HUES48 (cell line): ENCODE measurements around the gene INPP5A.
"Not testable (repeated sequence)": the region's sequence is repeated elsewhere in the genome, so short reads cannot be mapped to it uniquely, and the experiment has no call there.

ENCODE experiments used
- H3K27ac ChIP-seq: one replicate; pipeline ENCODE4 v1.7.0; 2013; ENCODE audit warnings: low read depth, low read length, inconsistent platforms
- H3K27me3 ChIP-seq: 2 replicates; pipeline ENCODE4 v1.6.1; 2013; ENCODE audit warnings: mild to moderate bottlenecking, low read length; ENCODE audit not compliant: control insufficient read depth, insufficient read depth
- H3K36me3 ChIP-seq: 2 replicates; pipeline ENCODE4 v1.6.1; 2013; ENCODE audit warnings: low read length; ENCODE audit not compliant: control insufficient read depth, insufficient read depth
- H3K4me1 ChIP-seq: 2 replicates; pipeline ENCODE4 v1.6.1; 2013; ENCODE audit warnings: mild to moderate bottlenecking, low read length; ENCODE audit not compliant: control insufficient read depth, insufficient read depth
- H3K4me3 ChIP-seq: 2 replicates; pipeline ENCODE4 v1.5.1; 2013; ENCODE audit warnings: mild to moderate bottlenecking, low read depth, low read length
- H3K9ac ChIP-seq: 2 replicates; pipeline ENCODE4 v1.6.1; 2013; ENCODE audit warnings: mild to moderate bottlenecking, low read depth, low read length, moderate library complexity
- H3K9me3 ChIP-seq: 2 replicates; pipeline ENCODE4 v1.6.1; 2013; ENCODE audit warnings: low read length; ENCODE audit not compliant: control insufficient read depth, insufficient read depth

Gene INPP5A

GRCh38 chr10:132590752-132591121, 53.1 kb downstream of the INPP5A start:
- Histone ChIP-seq H3K9me3 (no peaks in the 10 kb centered on the region), H3K4me3 (no peak overlapping the region), H3K36me3 (no peaks in the 10 kb centered on the region), H3K4me1 (peaks cover 4% of the 10 kb centered on the region), H3K27me3 (no peaks in the 10 kb centered on the region), H3K9ac (no peak overlapping the region), H3K27ac (no peak overlapping the region)

GRCh38 chr10:132591166-132591971, 53.8 kb downstream of the INPP5A start:
- H3K4me3 ChIP-seq = no peak overlapping the region
- H3K27ac ChIP-seq = no peak overlapping the region
- H3K4me1 ChIP-seq = peaks cover 4% of the 10 kb centered on the region
- no peaks in the 10 kb centered on the region for H3K9me3 ChIP-seq
- H3K9ac ChIP-seq = no peak overlapping the region
- H3K27me3 ChIP-seq = no peaks in the 10 kb centered on the region
- H3K36me3 ChIP-seq = no peaks in the 10 kb centered on the region

- Histone ChIP-seq H3K27ac (no peak overlapping the region), H3K9me3 (no peaks in the 10 kb centered on the region), H3K36me3 (no peaks in the 10 kb centered on the region), H3K9ac (no peak overlapping the region), H3K4me1 (peaks cover 4% of the 10 kb centered on the region), H3K27me3 (no peaks in the 10 kb centered on the region), H3K4me3 (no peak overlapping the region)
These were observed 55.3 kb downstream of the INPP5A start for GRCh38 chr10:132592790-132593383.

- no peaks in the 10 kb centered on the region for H3K36me3 ChIP-seq
- no peak overlapping the region for H3K27ac ChIP-seq
- H3K27me3 ChIP-seq = no peaks in the 10 kb centered on the region
- no peak overlapping the region for H3K9ac ChIP-seq
- no peak overlapping the region for H3K4me3 ChIP-seq
- no peaks in the 10 kb centered on the region for H3K9me3 ChIP-seq
- peaks cover 4% of the 10 kb centered on the region for H3K4me1 ChIP-seq
These were observed 55.8 kb downstream of the INPP5A start for GRCh38 chr10:132593389-132593788.

GRCh38 chr10:132593900-132594876, 56.6 kb downstream of the INPP5A start:
- Histone ChIP-seq H3K27me3 (no peaks in the 10 kb centered on the region), H3K4me1 (peaks cover 4% of the 10 kb centered on the region), H3K9ac (no peak overlapping the region), H3K9me3 (no peaks in the 10 kb centered on the region), H3K36me3 (no peaks in the 10 kb centered on the region), H3K27ac (no peak overlapping the region), H3K4me3 (no peak overlapping the region)

- peaks cover 4% of the 10 kb centered on the region for H3K4me1 ChIP-seq
These were observed 57.4 kb downstream of the INPP5A start for GRCh38 chr10:132595021-132595420.

GRCh38 chr10:132595854-132596253, 58.3 kb downstream of the INPP5A start:
- Histone ChIP-seq H3K9me3 (peaks cover 10% of the 10 kb centered on the region), H3K9ac (no peak overlapping the region), H3K4me1 (peaks cover 4% of the 10 kb centered on the region), H3K27ac (no peak overlapping the region), H3K27me3 (no peaks in the 10 kb centered on the region), H3K36me3 (no peaks in the 10 kb centered on the region), H3K4me3 (no peak overlapping the region)

More at GRCh38 chr10:132595021-132595420, 57.4 kb downstream of the INPP5A start:
- Histone ChIP-seq H3K27me3 (no peaks in the 10 kb centered on the region), H3K9ac (no peak overlapping the region), H3K4me3 (no peak overlapping the region), H3K27ac (no peak overlapping the region), H3K9me3 (peaks cover 5% of the 10 kb centered on the region), H3K36me3 (no peaks in the 10 kb centered on the region)

- Histone ChIP-seq H3K4me1 (no peaks in the 10 kb centered on the region), H3K9ac (no peak overlapping the region), H3K27ac (no peak overlapping the region), H3K27me3 (no peaks in the 10 kb centered on the region), H3K36me3 (no peaks in the 10 kb centered on the region), H3K4me3 (no peak overlapping the region), H3K9me3 (peaks cover 10% of the 10 kb centered on the region)
These were observed 59.2 kb downstream of the INPP5A start for GRCh38 chr10:132596742-132597279.

- no peak overlapping the region for H3K4me3 ChIP-seq
- H3K27me3 ChIP-seq = no peaks in the 10 kb centered on the region
- H3K4me1 ChIP-seq = no peaks in the 10 kb centered on the region
- H3K9me3 ChIP-seq = peaks cover 11% of the 10 kb centered on the region
- H3K9ac ChIP-seq = no peak overlapping the region
- no peak overlapping the region for H3K27ac ChIP-seq
- no peaks in the 10 kb centered on the region for H3K36me3 ChIP-seq
These were observed 60.1 kb downstream of the INPP5A start for GRCh38 chr10:132597654-132598053.

- not testable (repeated sequence) for H3K4me1 ChIP-seq, H3K27ac ChIP-seq, H3K4me3 ChIP-seq, H3K27me3 ChIP-seq, H3K9ac ChIP-seq, H3K36me3 ChIP-seq
- H3K9me3 ChIP-seq = peaks cover 15% of the 10 kb centered on the region
These were observed 61.5 kb downstream of the INPP5A start for GRCh38 chr10:132599023-132599618.
